Islet of Langerhans (tissue), 1 donor: ENCODE measurements around the gene DISC1.
"Not testable (repeated sequence)": the region's sequence is repeated elsewhere in the genome, so short reads cannot be mapped to it uniquely, and the experiment has no call there.

Experiments used
- FAIRE-seq: peaks from one replicate; lab custom pipeline; 2011; peaks lifted over from hg19 to GRCh38; lab: Jason Lieb, UNC

The DISC1 gene

DNA sequence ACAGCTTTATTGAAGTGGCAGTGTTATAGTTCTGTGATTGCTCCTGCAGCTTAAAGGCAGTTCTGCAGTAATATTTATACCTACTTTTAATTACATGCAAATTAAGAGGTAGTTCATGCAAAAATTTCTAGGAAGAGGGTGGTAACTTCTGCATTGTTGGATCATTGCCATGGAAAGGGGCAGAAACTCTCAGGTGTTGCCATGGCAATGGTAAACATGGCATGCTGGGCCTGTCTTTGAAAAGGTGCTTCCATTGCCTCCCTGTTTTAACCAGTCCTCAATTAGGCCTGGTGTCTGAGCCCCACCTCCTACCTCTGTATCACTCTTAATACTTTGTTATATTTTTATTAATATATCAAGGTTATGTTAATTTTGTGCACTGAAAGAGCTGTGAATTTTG lies 104.7 kb downstream of the DISC1 start:
- FAIRE-seq = no peak

DNA sequence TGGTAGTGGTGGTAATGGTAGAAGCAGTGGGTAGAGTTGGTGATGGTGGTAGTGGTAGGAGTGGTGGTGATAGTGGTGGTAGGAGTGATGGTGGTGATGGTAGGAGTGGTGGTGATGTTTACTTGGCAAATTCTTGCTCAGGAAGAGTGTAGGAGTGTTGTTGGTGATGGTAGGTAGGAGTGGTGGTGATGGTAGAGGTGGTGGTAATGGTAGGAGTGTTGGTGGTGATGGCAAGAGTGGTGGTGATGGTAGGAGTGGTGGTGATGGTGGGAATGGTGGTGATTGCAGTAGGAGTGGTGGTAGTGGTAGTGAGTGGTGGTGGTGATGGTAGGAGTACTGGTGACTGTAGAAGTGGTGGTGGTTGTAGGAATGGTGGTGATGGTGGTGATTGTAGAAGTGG lies 106.5 kb downstream of the DISC1 start:
- FAIRE-seq = no peak

DNA sequence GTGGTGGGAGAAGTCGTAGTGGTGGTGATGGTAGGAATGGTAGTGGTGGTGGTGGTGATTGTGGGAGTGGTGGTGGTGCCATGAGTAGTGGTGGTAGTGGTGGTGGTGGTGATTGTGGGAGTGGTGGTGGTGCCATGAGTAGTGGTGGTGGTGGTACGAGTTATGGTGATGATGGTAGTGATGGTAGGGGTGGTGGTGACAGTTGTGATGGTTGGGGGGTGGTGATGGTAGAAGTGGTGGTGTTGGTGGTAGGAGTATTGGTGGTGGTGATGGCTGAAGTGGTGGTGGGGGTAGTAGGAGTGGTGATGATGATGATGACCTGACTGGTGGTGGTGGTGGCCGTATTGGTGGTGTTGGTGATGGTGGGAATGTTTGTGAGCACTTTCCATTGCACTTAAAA lies 107.1 kb downstream of the DISC1 start:
- no peak for FAIRE-seq

DNA sequence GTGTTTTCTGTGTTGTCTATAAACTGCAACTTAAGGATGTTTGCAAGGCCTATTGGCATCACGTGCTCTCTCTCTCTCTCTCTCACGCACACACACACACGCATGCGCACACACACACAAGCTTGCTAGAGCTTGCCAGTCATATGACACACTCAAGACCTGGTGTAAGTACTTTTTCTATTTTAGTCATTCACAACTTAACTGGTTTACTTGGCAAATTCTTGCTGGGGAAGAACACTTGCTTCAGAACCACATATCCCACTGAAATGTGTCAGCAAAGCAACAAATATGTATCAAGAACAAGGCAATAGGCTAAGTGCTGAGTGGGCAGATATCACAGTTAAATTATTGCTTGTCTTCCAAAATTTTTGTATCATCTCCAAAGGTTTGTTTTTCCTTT lies 107.8 kb downstream of the DISC1 start:
- no peak for FAIRE-seq

DNA sequence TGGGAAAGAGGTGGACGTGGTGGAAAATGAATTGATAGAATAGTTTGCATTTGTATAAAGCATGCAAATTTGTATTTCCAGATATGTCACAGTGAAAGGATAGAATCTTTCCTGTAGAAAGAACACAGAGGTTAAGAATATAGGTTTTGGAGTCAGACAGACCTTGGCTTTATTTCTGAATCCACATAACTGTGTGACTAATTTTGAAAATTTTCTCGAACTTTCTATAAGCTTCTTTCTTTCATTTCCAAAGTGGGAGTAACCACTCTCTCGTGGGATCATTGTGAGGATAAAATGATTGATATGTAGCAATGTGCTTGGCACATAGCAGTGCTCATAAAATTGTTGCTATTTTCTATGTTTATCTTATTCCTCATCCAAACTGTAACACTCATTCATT lies 108.8 kb downstream of the DISC1 start:
- FAIRE-seq = no peak

DNA sequence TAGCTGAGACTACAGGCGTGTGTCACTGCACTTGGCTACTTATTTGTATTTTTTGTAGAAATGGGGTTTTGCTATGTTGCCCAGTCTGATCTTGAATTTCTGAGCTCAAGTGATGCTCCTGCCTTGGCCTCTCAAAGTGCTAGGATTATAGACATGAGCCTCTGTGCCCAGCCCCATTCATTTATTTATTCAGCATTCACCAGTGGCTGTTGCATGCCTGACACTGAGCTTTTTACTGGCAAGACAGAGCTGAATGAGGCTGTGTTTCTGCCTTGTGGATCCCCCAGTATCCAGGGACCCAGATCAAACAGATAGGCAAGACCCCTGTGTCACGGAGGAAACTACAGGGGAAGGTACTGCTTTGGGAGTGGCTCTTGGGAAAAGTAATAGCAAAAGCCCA lies 109.4 kb downstream of the DISC1 start:
- FAIRE-seq = no peak

DNA sequence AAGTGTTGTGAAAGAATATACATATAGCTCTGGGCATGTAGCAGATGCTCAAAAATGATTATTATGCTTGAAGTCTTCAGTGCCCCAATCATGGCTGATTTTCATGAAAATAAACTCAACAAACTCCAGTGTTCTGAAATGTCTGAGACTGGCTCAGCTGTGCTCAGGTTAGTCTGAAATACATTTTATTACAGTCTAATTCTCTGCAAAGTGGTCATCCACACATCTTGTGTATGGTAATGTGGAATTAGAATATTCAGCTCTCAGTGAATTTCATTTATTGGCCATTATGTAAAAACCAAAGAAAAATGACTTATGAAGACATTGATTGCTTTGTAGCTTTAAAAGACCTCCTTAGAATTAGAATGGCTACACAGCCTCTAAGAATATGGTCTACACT lies 109.9 kb downstream of the DISC1 start:
- FAIRE-seq = no peak

DNA sequence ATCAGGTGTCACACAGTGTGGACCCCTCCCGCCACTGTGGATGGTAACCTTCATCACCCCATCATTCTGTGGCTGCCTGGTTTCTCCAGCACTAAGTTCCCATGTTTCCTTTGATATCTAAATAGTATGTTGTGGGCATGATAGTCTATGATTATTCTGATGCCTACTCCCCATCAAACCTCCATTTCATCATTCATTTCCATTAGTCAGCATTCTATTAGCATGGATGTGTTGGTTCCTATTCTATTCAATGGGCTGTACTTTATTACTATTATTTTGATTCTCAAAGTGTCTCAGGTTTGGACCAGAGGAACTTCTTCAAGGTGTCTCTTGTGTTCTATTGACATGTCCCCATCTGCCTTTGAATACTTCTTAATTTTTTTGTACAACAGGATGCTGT lies 112.0 kb downstream of the DISC1 start:
- FAIRE-seq = no peak

DNA sequence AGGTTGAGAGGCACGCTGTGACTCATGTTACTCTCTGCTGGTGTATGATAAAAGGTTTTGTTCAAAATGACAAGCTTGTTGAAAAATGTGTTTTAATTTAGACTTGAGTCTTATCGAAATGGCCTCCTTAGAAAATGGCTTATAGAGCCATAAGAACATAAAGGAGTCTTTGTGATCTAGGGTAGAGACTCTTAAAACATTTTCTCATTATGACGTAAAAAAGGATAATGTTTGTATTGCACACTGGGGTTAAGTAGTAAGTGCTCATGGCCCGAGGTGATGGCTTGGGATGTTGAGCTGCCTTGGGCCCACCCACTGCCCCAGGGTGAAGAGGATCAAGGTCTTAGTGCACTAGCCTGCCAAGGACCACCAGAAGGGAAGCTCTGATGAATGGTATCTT lies 117.4 kb downstream of the DISC1 start:
- FAIRE-seq = no peak

DNA sequence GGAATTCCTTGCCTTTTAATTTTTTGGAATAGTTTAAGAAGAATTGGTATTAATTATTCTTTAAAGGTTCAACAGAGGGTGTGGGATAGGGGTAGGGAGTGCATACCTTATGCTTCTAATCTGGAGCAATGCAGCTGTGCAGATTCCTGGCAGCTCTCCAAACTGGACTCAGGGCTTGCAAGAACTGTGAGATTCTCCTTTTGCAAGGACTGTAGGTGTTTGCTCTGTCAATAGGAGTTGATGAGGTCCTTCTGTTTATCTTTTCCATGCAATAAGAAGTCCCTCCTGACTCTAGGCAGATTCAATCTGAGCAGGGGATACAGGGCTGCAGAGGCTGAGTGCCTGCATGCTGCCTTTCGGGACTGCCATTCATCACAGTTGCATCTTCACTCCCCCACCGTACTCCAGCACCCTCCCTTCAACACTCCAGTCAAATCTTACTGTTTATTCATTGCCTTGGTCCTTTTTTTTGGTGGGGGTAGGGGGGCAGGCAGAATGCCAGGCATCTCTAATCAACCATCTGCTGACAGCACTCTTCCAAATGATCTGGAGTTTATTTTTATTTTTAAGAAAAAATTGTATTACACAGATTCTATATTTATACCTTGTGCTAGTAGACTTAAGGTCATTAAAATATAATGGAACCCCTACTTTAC lies 122.3 kb downstream of the DISC1 start:
- no peak for FAIRE-seq

DNA sequence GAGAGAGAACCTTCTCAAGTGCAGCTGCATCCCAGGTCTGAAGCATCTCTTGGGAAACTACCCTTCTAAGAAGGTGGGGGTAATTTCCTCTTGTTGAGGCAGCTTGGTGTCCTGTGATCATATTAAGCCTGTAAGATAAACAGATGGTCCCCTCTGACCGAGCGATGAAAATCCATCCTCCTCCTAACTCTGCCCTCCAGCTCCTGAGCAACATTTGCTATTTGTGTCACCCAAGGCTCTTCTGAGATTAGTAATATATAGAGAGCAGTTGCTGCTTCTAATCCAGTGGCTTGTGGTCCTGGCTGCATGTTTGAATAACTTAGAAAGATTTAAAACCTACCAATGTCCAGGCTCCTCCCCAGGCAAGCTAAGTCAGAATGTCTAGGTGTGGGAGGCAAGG lies 123.7 kb downstream of the DISC1 start:
- no peak for FAIRE-seq

DNA sequence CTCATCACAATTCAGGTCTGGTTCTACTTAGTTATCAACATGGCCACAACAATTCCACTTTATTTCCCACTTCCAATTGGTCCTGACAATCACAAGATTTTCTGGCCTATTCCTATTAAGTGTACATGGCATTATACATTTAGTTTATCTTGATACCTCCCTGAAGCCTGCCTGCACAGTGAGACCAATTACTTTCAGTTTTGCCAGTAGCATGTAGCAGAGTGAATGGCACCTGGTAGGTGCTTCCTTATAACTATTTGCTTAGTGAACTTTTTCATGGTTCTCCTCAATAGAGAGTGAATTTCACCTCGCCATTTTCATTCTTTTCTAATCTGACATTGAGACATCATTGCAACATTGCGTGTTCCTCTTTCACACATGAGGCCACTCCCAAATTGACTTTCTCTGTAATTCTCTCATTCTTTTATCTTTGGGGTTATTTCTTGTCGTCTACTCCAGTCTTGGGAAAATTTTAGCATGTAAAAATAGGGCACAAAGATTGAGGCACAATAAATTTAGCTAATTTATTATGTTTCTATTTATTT lies 124.3 kb downstream of the DISC1 start:
- no peak for FAIRE-seq

DNA sequence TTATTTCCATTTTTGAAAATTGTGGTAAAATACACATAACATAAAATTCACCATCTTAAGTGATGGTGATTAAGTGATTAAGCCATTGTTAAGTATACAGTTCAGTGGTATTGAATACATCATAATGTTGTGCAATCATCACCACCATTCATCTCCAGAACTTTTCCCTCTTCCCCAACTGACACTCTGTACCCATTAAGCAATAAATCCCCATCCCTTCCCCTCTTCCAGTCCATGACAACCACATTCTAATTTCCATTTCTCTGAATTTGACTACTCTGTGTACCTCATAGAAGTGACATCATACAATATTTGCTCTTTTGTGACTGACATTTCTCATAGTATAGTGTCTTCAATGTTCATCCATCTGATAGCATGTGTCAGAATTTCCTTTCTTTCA lies 124.8 kb downstream of the DISC1 start:
- no peak for FAIRE-seq

DNA sequence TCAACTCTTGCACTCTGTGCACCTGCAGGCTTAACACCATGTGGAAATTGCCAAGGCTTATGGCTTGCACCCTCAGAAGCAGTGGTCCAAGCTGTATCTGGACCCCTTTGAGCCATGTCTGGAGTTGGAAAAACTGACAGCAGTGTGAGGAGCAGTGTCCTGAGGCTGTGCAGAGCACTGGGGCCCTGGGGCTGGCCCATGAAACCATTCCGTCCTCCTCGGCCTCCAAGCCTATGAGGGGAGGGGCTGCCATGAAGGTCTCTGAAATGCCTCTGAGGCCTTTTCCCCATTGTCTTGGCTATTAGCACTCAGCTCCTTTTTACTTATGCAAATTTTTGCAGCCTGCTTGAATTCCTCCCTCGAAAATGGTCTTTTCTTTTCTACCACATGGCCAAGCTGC lies 126.7 kb downstream of the DISC1 start:
- no peak for FAIRE-seq

DNA sequence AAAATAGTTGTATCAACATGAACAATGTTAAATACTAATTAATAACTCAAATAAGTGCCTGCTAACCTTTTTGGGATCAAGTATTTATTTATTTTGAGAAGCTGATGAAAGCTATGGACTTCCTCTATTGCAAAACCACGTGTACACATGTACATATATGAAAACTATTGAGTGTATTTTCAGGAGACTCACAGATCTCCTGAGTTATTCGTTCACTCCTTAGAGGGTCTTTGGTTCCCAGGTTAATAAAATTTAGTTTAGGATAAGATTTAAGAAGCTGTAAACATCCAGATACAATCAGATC lies 130.5 kb downstream of the DISC1 start:
- no peak for FAIRE-seq

DNA sequence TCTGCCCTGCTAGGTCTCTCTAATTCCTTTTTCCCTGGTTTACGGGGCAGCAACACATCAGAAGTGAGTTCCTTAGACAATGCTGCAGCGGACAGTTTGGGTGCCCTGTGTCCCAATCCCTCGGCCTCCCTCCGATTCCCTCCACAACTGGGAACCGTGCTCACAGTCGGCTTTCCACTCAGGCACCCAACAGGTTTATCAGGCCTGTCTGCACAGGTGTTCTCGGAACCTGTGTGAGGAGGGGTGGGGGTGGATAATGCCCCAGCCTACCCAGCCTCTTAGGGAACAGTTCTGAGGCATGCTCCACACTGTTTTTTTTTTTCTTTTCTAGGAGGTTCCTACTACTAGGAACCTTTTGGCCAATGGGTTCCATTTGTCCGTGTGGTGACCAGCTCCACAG lies 131.2 kb downstream of the DISC1 start:
- FAIRE-seq = no peak

DNA sequence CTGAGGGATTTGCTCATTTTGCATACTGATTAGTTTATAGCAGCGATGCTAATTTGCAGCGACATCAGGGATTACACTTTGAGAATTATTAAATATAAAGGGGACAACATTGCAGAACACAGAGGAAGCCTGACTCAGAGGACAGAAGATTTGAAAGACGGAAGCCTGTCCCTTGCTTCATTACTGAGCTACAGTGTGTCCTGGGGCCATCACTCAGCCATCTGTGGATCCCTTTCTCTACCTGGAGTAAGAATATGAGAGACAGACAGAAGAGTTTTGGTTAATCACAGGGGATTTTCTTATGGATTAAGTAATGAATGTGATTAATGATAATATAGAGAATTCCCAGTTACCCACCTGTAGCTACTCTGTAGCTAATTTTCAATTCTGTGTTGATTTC lies 134.7 kb downstream of the DISC1 start:
- no peak for FAIRE-seq

DNA sequence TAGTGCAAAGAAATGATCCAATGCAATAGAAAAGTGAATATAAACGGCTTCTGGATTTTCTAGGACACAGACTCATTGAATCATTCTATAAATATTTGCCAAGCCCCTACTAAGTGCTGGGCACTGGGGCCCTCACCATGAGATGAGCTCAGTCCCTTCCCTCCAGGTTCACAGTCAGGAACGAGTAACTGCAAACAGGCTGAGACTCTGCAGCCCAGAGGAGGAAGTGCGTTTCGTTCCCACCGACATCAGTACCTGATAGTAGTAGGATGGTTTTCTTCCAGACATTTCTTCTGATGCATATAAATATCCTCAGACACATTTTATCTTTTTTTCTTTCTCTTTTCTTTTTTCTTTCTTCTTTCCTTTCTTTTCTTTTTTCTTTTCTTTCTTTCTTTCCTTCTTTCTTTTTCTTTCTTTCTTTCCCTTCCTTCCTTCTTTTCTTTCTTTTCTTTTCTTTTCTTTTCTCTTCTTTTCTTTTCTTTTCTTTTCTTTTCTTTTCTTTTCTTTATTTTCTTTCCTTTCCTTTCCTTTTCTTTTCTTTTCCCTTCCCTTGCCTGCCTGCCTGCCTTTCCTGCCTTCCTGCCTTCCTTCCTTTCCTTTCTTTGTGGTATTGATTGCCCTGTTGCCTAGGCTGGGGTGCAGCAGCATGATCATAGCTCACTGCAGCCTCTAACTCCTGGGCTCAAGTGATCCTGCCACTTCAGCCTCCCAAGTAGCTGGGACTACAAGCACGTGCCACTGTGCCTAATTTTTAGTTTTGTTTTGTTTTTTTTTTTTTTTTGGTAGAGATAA lies 135.4 kb downstream of the DISC1 start:
- FAIRE-seq = no peak

DNA sequence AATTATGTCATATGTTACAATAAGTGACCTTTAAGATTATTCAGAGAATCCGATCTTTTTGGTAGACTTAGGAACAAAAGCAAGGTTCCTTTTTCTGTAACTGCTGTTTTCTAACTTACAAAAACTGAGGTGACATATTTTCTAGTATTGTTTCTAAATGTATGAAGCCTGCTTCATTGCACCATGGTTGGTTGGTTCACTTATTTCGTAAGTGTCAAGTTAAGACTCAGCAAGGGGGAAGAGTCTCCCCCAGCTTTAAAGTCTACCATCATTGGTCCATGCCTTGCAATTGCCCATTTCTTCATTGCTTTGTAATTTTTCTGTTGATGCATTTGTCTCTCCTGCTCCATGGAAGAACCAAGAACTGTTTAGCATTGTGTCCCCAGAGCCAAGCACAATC lies 136.9 kb downstream of the DISC1 start:
- FAIRE-seq = no peak

DNA sequence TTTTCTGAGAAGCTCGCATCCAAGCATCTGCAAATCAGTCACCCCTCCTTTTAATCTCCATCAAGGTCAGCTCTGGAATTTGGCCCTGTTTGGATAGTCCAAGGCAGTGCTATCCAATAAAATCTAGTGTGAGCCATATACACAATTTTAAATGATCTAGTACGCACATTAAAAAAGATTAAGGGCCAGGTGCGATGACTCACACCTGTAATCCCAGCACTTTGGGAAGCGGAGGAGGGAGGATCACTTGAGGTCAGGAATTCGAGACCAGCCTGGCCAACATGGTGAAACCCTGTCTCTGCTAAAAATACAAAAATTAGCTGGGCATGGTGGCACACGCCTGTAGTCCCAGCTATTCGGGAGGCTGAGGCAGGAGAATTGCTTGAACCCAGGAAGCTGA lies 139.2 kb downstream of the DISC1 start:
- not testable (repeated sequence) for FAIRE-seq

DNA sequence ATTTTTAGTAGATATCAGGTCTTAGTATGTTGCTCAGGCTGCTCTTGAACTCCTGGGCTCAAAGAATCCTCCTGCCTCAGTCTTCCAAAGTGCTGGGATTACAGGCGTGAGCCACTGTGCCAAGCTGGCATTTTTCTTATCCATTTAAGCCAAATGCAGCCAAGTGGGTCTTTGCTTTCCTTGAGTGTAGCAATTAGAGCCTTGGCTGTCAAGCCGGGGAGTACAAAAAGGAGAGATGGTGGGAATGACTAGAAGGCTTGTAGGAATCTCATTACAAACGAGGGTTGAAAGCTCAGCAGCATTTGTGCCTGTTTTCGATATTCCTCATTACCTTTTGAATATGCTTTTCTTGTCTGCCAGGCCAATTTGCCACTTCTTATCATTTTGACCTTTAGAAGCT lies 140.9 kb downstream of the DISC1 start:
- FAIRE-seq = no peak

DNA sequence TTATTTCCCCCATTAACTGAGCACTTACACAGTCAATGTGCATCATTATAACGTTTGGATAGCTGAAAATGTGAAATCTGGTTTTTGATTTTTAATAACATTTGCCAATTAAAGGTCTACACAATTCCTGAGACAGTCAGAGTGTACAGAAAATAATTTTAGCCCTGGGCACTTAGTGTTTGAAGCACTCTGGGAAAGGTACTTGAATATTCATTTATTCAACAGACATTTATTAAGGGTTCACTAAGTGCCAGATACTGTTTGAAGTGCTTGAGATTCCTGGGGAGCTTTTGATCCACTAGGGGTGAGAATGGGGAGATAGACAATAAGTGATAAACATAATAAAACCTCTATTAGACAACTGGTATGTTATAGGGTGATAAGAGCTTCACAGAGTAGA lies 141.8 kb downstream of the DISC1 start:
- FAIRE-seq = no peak

DNA sequence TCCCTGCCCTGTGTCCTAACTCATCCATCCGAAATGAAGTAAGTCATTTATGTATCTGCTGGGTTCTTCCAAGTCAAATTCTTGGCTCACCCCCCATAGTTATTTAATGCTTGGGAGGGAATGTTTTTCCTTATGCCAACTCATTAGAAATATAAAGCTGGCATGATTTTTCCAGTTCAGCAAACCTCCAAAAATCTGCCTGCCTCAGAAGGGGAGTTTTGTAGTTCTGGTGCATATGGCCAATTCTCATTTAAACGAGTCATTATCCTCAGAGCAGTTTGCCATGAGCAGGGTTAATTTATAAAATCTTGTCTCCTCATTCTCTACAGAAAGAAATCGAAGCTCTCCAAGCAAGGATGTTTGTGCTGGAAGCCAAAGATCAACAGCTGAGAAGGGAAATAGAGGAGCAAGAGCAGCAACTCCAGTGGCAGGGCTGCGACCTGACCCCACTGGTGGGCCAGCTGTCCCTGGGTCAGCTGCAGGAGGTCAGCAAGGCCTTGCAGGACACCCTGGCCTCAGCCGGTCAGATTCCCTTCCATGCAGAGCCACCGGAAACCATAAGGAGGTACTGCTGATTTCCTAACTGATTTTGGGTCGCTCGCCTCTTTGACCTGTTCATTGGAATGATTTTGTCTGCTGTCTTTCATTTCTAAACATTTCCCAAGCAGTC lies 144.1 kb downstream of the DISC1 start:
- FAIRE-seq = no peak
